HepG2 (cell line): Measurements from ENCODE around the gene PEF1. TPM values are rescaled to one million over a fixed set of nuclear protein-coding genes. Genes with fewer than 3 reads are reported as not detected.
A peak's percentile ranks its signal among the peaks of the same experiment; 100 is the strongest.

Experiments used
- ATF7 ChIP-seq, 2 experiments: fragments of 450-650 bp in 1 of 2; sonication (generic) in 1 of 2; formaldehyde crosslinking in 1 of 2; IDR thresholded peaks; 2 replicates each; pipeline versions ENCODE4 v1.4.0 to v1.6.1; 2016 to 2020; ENCODE audit warnings: antibody characterized with exemption in 1 of 2, mild to moderate bottlenecking in 1 of 2, missing genetic modification reagents in 1 of 2
- ATM ChIP-seq: fragments of 450-650 bp; IDR thresholded peaks from 2 replicates; pipeline ENCODE4 v1.7.1; 2017; ENCODE audit warnings: mild to moderate bottlenecking, borderline replicate concordance
- CEBPB ChIP-seq: IDR thresholded peaks from 2 replicates; pipeline ENCODE4 v1.6.1; 2011; ENCODE audit warnings: low read depth, low read length, improper control_type of control experiment, borderline replicate concordance
- GATAD2A ChIP-seq: IDR thresholded peaks from 2 replicates; pipeline ENCODE4 v1.6.1; 2016
- HDAC1 ChIP-seq: sonication (generic); formaldehyde crosslinking; IDR thresholded peaks from 2 replicates; pipeline ENCODE4 v1.5.1; 2020; ENCODE audit warnings: mild to moderate bottlenecking, missing genetic modification reagents
- HNF4G ChIP-seq, 2 experiments: sonication (generic) in 1 of 2; formaldehyde crosslinking in 1 of 2; IDR thresholded peaks; 2 replicates each; pipeline versions ENCODE4 v1.4.0 to v1.6.1; 2011 to 2020; ENCODE audit warnings: borderline replicate concordance in 2 of 2, low read depth in 2 of 2, mild to moderate bottlenecking in 2 of 2, low read length in 1 of 2, missing genetic modification reagents in 1 of 2, moderate library complexity in 1 of 2
- ISX ChIP-seq: sonication (generic); formaldehyde crosslinking; conservative IDR thresholded peaks from 2 replicates; pipeline ENCODE4 v1.5.0; 2020; ENCODE audit warnings: missing genetic modification reagents
- KMT2A ChIP-seq: sonication (generic); formaldehyde crosslinking; IDR thresholded peaks from 2 replicates; pipeline ENCODE4 v1.4.0; 2020; ENCODE audit warnings: missing genetic modification reagents
- MTF1 ChIP-seq: sonication (generic); formaldehyde crosslinking; IDR thresholded peaks from 2 replicates; pipeline ENCODE4 v1.5.0; 2020; ENCODE audit warnings: missing genetic modification reagents
- MYC ChIP-seq: sonication (generic); formaldehyde crosslinking; IDR thresholded peaks from 2 replicates; pipeline ENCODE4 v1.9.0; 2021; ENCODE audit warnings: missing genetic modification reagents, borderline replicate concordance
- PAX8 ChIP-seq: sonication (generic); formaldehyde crosslinking; IDR thresholded peaks from 2 replicates; pipeline ENCODE4 v1.8.0; 2022; ENCODE audit warnings: mild to moderate bottlenecking, missing genetic modification reagents, borderline replicate concordance
- RARG ChIP-seq: sonication (generic); formaldehyde crosslinking; IDR thresholded peaks from 2 replicates; pipeline ENCODE4 v1.4.0; 2020; ENCODE audit warnings: low read depth, mild to moderate bottlenecking, missing genetic modification reagents
- RORA ChIP-seq: sonication (generic); formaldehyde crosslinking; IDR thresholded peaks from 2 replicates; pipeline ENCODE4 v1.5.0; 2020; ENCODE audit warnings: mild to moderate bottlenecking, missing genetic modification reagents, moderate library complexity
- SMARCC2 ChIP-seq: fragments of 450-650 bp; IDR thresholded peaks from 2 replicates; pipeline ENCODE4 v1.6.1; 2017; ENCODE audit warnings: antibody characterized with exemption, mild to moderate bottlenecking
- SPEN ChIP-seq: sonication (generic); formaldehyde crosslinking; IDR thresholded peaks from 2 replicates; pipeline ENCODE4 v1.5.1; 2020; ENCODE audit warnings: low read depth, mild to moderate bottlenecking, missing genetic modification reagents
- U2AF2 ChIP-seq: fragments of 200-400 bp; formaldehyde crosslinking; IDR thresholded peaks from 2 replicates; pipeline ENCODE4 v1.6.1; 2017; ENCODE audit warnings: low read depth, mild to moderate bottlenecking, low read length
- YEATS2 ChIP-seq: sonication (generic); formaldehyde crosslinking; IDR thresholded peaks from 2 replicates; pipeline ENCODE4 v1.4.0; 2020; ENCODE audit warnings: missing genetic modification reagents, borderline replicate concordance
- ZBTB42 ChIP-seq: sonication (generic); formaldehyde crosslinking; IDR thresholded peaks from 2 replicates; pipeline ENCODE4 v1.5.0; 2020; ENCODE audit warnings: mild to moderate bottlenecking, missing genetic modification reagents
- ZFAT ChIP-seq: sonication (generic); formaldehyde crosslinking; conservative IDR thresholded peaks from 2 replicates; pipeline ENCODE4 v1.8.1; 2023; ENCODE audit warnings: missing genetic modification reagents, inconsistent platforms
- ZNF205 ChIP-seq: IDR thresholded peaks from 2 replicates; pipeline ENCODE4 v1.6.1; 2018; ENCODE audit warnings: missing biosample characterization, missing genetic modification reagents
- ZNF24 ChIP-seq: fragments of 450-650 bp; IDR thresholded peaks from 2 replicates; pipeline ENCODE4 v1.6.1; 2017; ENCODE audit warnings: antibody characterized with exemption, mild to moderate bottlenecking
- ZNF274 ChIP-seq: sonication (generic); formaldehyde crosslinking; IDR thresholded peaks from 2 replicates; pipeline ENCODE4 v1.5.1; 2020; ENCODE audit warnings: mild to moderate bottlenecking, missing genetic modification reagents
- ZNF326 ChIP-seq: sonication (generic); formaldehyde crosslinking; IDR thresholded peaks from 2 replicates; pipeline ENCODE4 v1.4.0; 2020; ENCODE audit warnings: missing genetic modification reagents, borderline replicate concordance
- ZNF629 ChIP-seq: sonication (generic); formaldehyde crosslinking; conservative IDR thresholded peaks from 2 replicates; pipeline ENCODE4 v1.5.0; 2020; ENCODE audit warnings: missing genetic modification reagents
- ZNF674 ChIP-seq: sonication (generic); formaldehyde crosslinking; IDR thresholded peaks from 2 replicates; pipeline ENCODE4 v1.5.0; 2020; ENCODE audit warnings: low read depth, mild to moderate bottlenecking, missing genetic modification reagents
- ZNF850 ChIP-seq: sonication (generic); formaldehyde crosslinking; conservative IDR thresholded peaks from 2 replicates; pipeline ENCODE4 v1.9.0; 2021; ENCODE audit warnings: mild to moderate bottlenecking, missing genetic modification reagents
- polyA plus RNA-seq, 8 experiments: library from polyadenylated mRNA; depleted of rRNA in 3 of 8; stranded (reverse) in 7 of 8; unstranded in 1 of 8; fragments of >200 nt; fragmentation: Illumina TruSeq in 4 of 8; extraction: Trizol in 4 of 8; gene quantifications; 2 replicates each; pipeline versions ENCODE4 v1.2.1 to v1.2.3, GENCODE V29; 2011 to 2016; ENCODE audit warnings: low read depth in 4 of 8, missing spikeins in 1 of 8, mixed read lengths in 1 of 8; ENCODE audit not compliant: insufficient read depth in 1 of 8
- total RNA-seq, 5 experiments: library from RNA; depleted of rRNA; stranded (reverse); fragments of >200 nt; fragmentation: Illumina TruSeq; extraction: Trizol; gene quantifications; 2 replicates each; pipeline ENCODE4 v1.2.3, GENCODE V29; 2016; ENCODE audit warnings: low read depth in 1 of 5
- TF ChIP-seq, protein P1 (sequence below): sonication (generic); formaldehyde crosslinking; IDR thresholded peaks from 2 replicates; pipeline ENCODE4 v1.9.0; 2021; ENCODE audit warnings: missing genetic modification reagents, borderline replicate concordance
- TF ChIP-seq, protein P2 (sequence below), 2 experiments: sonication (generic) in 1 of 2; formaldehyde crosslinking in 1 of 2; IDR thresholded peaks; 2 replicates each; pipeline versions ENCODE4 v1.5.1 to v1.6.1; 2011 to 2020; ENCODE audit warnings: borderline replicate concordance in 1 of 2, low read depth in 1 of 2, low read length in 1 of 2, mild to moderate bottlenecking in 1 of 2, missing genetic modification reagents in 1 of 2, moderate library complexity in 1 of 2

The PEF1 gene
- total and polyA plus RNA-seq, 2 of the 13 experiments (the other 11 are each of a cell fraction or from before 2014, with no cell fraction given), result 57.1 to 57.8 TPM

- TF ChIP-seq ATF7 (IDR thresholded peaks at IDR 0.05) (peak; percentile 93), ATF7 (CRISPR knock-in tag; IDR thresholded peaks at IDR 0.05) (peak; percentile 89; the same call in 1 of the 2 replicates), ZFAT (CRISPR knock-in tag) (peak; percentile 81), ZNF850 (no peak), ISX (CRISPR knock-in tag) (no peak), U2AF2 (0 out of 2 replicates have a peak, but pooled peaks have one; percentile 75), RARG (CRISPR knock-in tag) (no peak), ZNF24 (no peak), GATAD2A (CRISPR knock-in tag) (peak; percentile 44; the same call in 1 of the 2 replicates), ZBTB42 (CRISPR knock-in tag) (0 out of 2 replicates have a peak, but pooled peaks have one; percentile 20), ZNF629 (CRISPR knock-in tag) (peak; percentile 37; the same call in 1 of the 2 replicates), KMT2A (CRISPR knock-in tag) (no peak; the same call in 1 of the 2 replicates), ATM (no peak), PAX8 (CRISPR knock-in tag) (0 out of 2 replicates have a peak, but pooled peaks have one; percentile 83), ZNF674 (CRISPR knock-in tag) (no peak), YEATS2 (CRISPR knock-in tag) (peak; percentile 87), ZNF205 (peak; percentile 55; the same call in 1 of the 2 replicates), MYC (CRISPR knock-in tag) (peak; percentile 75), RORA (CRISPR knock-in tag) (no peak), ZNF326 (CRISPR knock-in tag) (no peak), CEBPB (peak; percentile 61), HNF4G (IDR thresholded peaks at IDR 0.05; ENCODE audit: borderline replicate concordance, low read depth, low read length) (peak; percentile 75; the same call in 1 of the 2 replicates), HNF4G (CRISPR knock-in tag; IDR thresholded peaks at IDR 0.05; ENCODE audit: borderline replicate concordance, low read depth) (peak; percentile 61; the same call in 1 of the 2 replicates), SMARCC2 (no peak), SPEN (CRISPR knock-in tag) (peak; percentile 62; the same call in 1 of the 2 replicates), MTF1 (CRISPR knock-in tag) (no peak), ZNF274 (CRISPR knock-in tag) (peak; percentile 76; the same call in 1 of the 2 replicates), HDAC1 (CRISPR knock-in tag) (peak; percentile 83)
- TF ChIP-seq, protein P1, sequence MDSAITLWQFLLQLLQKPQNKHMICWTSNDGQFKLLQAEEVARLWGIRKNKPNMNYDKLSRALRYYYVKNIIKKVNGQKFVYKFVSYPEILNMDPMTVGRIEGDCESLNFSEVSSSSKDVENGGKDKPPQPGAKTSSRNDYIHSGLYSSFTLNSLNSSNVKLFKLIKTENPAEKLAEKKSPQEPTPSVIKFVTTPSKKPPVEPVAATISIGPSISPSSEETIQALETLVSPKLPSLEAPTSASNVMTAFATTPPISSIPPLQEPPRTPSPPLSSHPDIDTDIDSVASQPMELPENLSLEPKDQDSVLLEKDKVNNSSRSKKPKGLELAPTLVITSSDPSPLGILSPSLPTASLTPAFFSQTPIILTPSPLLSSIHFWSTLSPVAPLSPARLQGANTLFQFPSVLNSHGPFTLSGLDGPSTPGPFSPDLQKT, result no peak
- TF ChIP-seq, protein P2, sequence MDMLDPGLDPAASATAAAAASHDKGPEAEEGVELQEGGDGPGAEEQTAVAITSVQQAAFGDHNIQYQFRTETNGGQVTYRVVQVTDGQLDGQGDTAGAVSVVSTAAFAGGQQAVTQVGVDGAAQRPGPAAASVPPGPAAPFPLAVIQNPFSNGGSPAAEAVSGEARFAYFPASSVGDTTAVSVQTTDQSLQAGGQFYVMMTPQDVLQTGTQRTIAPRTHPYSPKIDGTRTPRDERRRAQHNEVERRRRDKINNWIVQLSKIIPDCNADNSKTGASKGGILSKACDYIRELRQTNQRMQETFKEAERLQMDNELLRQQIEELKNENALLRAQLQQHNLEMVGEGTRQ (IDR thresholded peaks at IDR 0.05; ENCODE audit: low read depth, low read length), result no peak
- TF ChIP-seq, protein P2 (CRISPR knock-in tag; IDR thresholded peaks at IDR 0.05; ENCODE audit: borderline replicate concordance), result no peak
These were observed at the start of gene PEF1 (continued) for GRCh38 chr1:31644560-31645273.
